Mesenchymal stem cell (in vitro differentiated cells and primary cell): Measurements from ENCODE around the gene CBFA2T2.
"Not testable (repeated sequence)": the region's sequence is repeated elsewhere in the genome, so short reads cannot be mapped to it uniquely, and the experiment has no call there.

ENCODE experiments used
- DNase-seq: peaks from one replicate; pipeline ENCODE4 v3.0.0-alpha.2; 2013
- H2AFZ ChIP-seq: one replicate; pipeline ENCODE4 v1.6.1; 2013; ENCODE audit warnings: low read depth, mild to moderate bottlenecking, control low read depth, inconsistent platforms, low read length, moderate library complexity
- H2AK5ac ChIP-seq: 2 replicates; pipeline ENCODE4 v1.6.1; 2013; ENCODE audit warnings: low read length, moderate library complexity, mild to moderate bottlenecking, inconsistent platforms; ENCODE audit not compliant: severe bottlenecking
- H2BK120ac ChIP-seq: one replicate; pipeline ENCODE4 v1.6.1; 2013; ENCODE audit warnings: low read depth, mild to moderate bottlenecking, inconsistent platforms, low read length, moderate library complexity
- H2BK12ac ChIP-seq, 2 experiments: one replicate each; pipeline ENCODE4 v1.6.1; 2013; ENCODE audit warnings: inconsistent platforms in 2 of 2, low read length in 2 of 2, mild to moderate bottlenecking in 2 of 2, moderate library complexity in 2 of 2, control low read depth in 1 of 2
- H2BK15ac ChIP-seq: one replicate; pipeline ENCODE4 v1.6.1; 2013; ENCODE audit warnings: mild to moderate bottlenecking, low read depth, inconsistent platforms; ENCODE audit not compliant: poor library complexity, severe bottlenecking
- H2BK5ac ChIP-seq: 2 replicates; pipeline ENCODE4 v1.6.1; 2013; ENCODE audit warnings: low read depth, mild to moderate bottlenecking, low read length, control low read depth, inconsistent platforms; ENCODE audit not compliant: poor library complexity, severe bottlenecking
- H3K14ac ChIP-seq, 2 experiments: one replicate each; pipeline ENCODE4 v1.6.1; 2013; ENCODE audit warnings: inconsistent platforms in 2 of 2, low read length in 2 of 2, control low read depth in 1 of 2, mild to moderate bottlenecking in 1 of 2, moderate library complexity in 1 of 2
- H3K18ac ChIP-seq, 2 experiments: one replicate each; pipeline ENCODE4 v1.6.1; 2013; ENCODE audit warnings: inconsistent platforms in 2 of 2, low read length in 2 of 2, control low read depth in 1 of 2, low read depth in 1 of 2, mild to moderate bottlenecking in 1 of 2
- H3K23ac ChIP-seq, 2 experiments: one replicate each; pipeline ENCODE4 v1.6.1; 2013; ENCODE audit warnings: inconsistent platforms in 2 of 2, low read length in 2 of 2, mild to moderate bottlenecking in 2 of 2, moderate library complexity in 2 of 2, control low read depth in 1 of 2
- H3K27ac ChIP-seq: 2 replicates; pipeline ENCODE4 v1.5.1; 2013; ENCODE audit warnings: mild to moderate bottlenecking, moderate library complexity, low read length, control low read depth, inconsistent platforms; ENCODE audit not compliant: poor library complexity, severe bottlenecking
- H3K27me3 ChIP-seq, 2 experiments: 2 replicates each; pipeline versions ENCODE4 v1.6.1 to v1.7.0; 2013; ENCODE audit warnings: low read length in 2 of 2, mild to moderate bottlenecking in 2 of 2, moderate library complexity in 2 of 2, control low read depth in 1 of 2, inconsistent platforms in 1 of 2; ENCODE audit not compliant: control insufficient read depth in 1 of 2, insufficient read depth in 1 of 2
- H3K36me3 ChIP-seq, 2 experiments: 2 replicates each; pipeline versions ENCODE4 v1.6.1 to v1.7.0; 2013; ENCODE audit warnings: low read length in 2 of 2, control low read depth in 1 of 2, inconsistent platforms in 1 of 2, low read depth in 1 of 2, mild to moderate bottlenecking in 1 of 2; ENCODE audit not compliant: insufficient read depth in 2 of 2, control insufficient read depth in 1 of 2
- H3K4ac ChIP-seq, 2 experiments: one replicate each; pipeline ENCODE4 v1.6.1; 2013; ENCODE audit warnings: inconsistent platforms in 2 of 2, low read length in 2 of 2, mild to moderate bottlenecking in 2 of 2, moderate library complexity in 2 of 2, control low read depth in 1 of 2, low read depth in 1 of 2
- H3K4me1 ChIP-seq: 2 replicates; pipeline ENCODE4 v1.6.1; 2013; ENCODE audit warnings: low read depth, low read length, control low read depth; ENCODE audit not compliant: control insufficient read depth, insufficient read depth
- H3K4me2 ChIP-seq: 2 replicates; pipeline ENCODE4 v1.6.1; 2013; ENCODE audit warnings: low read length, mild to moderate bottlenecking, inconsistent platforms; ENCODE audit not compliant: poor library complexity, severe bottlenecking
- H3K4me3 ChIP-seq, 2 experiments: 2 replicates each; pipeline versions ENCODE4 v1.5.1 to v1.7.0; 2013; ENCODE audit warnings: low read length in 2 of 2, mild to moderate bottlenecking in 2 of 2, control low read depth in 1 of 2, low read depth in 1 of 2; ENCODE audit not compliant: insufficient read depth in 1 of 2
- H3K79me1 ChIP-seq: replicated peaks from 2 replicates; pipeline ENCODE4 v1.6.1; 2013; ENCODE audit warnings: mild to moderate bottlenecking, control low read depth, low read length, inconsistent platforms; ENCODE audit not compliant: poor library complexity, severe bottlenecking
- H3K9ac ChIP-seq: 2 replicates; pipeline ENCODE4 v1.7.0; 2013; ENCODE audit warnings: mild to moderate bottlenecking, low read length, moderate library complexity
- H3K9me3 ChIP-seq: 2 replicates; pipeline ENCODE4 v1.7.0; 2013; ENCODE audit warnings: mild to moderate bottlenecking, low read length; ENCODE audit not compliant: control insufficient read depth
- H4K8ac ChIP-seq: one replicate; pipeline ENCODE4 v1.6.1; 2013; ENCODE audit warnings: inconsistent platforms, mild to moderate bottlenecking, low read length, moderate library complexity
- H4K91ac ChIP-seq: one replicate; pipeline ENCODE4 v1.6.1; 2013; ENCODE audit warnings: mild to moderate bottlenecking, low read length, inconsistent platforms
- WGBS: methylation state at CpG from one replicate; pipeline ENCODE4 v1.1.7; 2013; ENCODE audit warnings: mixed read lengths; 5-methylcytosine and 5-hydroxymethylcytosine counted together

Gene CBFA2T2

GRCh38 chr20:33568868-33569801 lies 79.2 kb downstream of the CBFA2T2 start:
- no peak overlapping the region for H2BK12ac ChIP-seq
- no peak overlapping the region for H3K18ac ChIP-seq
- H3K4me3 ChIP-seq: no peak overlapping the region
- H2BK15ac ChIP-seq: no peak overlapping the region
- no peak overlapping the region for H3K23ac ChIP-seq
- H3K27me3 ChIP-seq: no peaks in the 10 kb centered on the region
- no peak overlapping the region for H2AFZ ChIP-seq
- H3K4ac ChIP-seq: no peak overlapping the region
- no peak overlapping the region for H3K14ac ChIP-seq
- H3K27ac ChIP-seq: no peak overlapping the region
- H3K4me2 ChIP-seq: no peak overlapping the region
- H3K9me3 ChIP-seq: no peaks in the 10 kb centered on the region
- peaks cover 9% of the 10 kb centered on the region for H3K4me1 ChIP-seq
- no peak overlapping the region for H2BK5ac ChIP-seq
- no peaks in the 10 kb centered on the region for H3K36me3 ChIP-seq
- peak overlapping the region; percentile 12 for H3K9ac ChIP-seq
- H2BK120ac ChIP-seq: no peak overlapping the region
- no peak overlapping the region for H4K8ac ChIP-seq
- WGBS: 96% methylated on average over 2 of the region's 3 CpGs
- DNase-seq: no peak
- peaks cover 14% of the 10 kb centered on the region for H3K79me1 ChIP-seq
- no peak overlapping the region for H2AK5ac ChIP-seq
- no peak overlapping the region for H4K91ac ChIP-seq

- H3K27ac ChIP-seq: no peak overlapping the region
- H3K4ac ChIP-seq: no peak overlapping the region
- H4K91ac ChIP-seq: no peak overlapping the region
- no peak overlapping the region for H3K18ac ChIP-seq
- no peak overlapping the region for H2AK5ac ChIP-seq
- peaks cover 13% of the 10 kb centered on the region for H3K79me1 ChIP-seq
- H2AFZ ChIP-seq: no peak overlapping the region
- no peak overlapping the region for H2BK12ac ChIP-seq
- no peak overlapping the region for H2BK5ac ChIP-seq
- no peak overlapping the region for H3K4me2 ChIP-seq
- no peaks in the 10 kb centered on the region for H3K36me3 ChIP-seq
- no peak overlapping the region for H3K4me3 ChIP-seq
- H3K9ac ChIP-seq: no peak overlapping the region
- no peaks in the 10 kb centered on the region for H3K27me3 ChIP-seq
- no peaks in the 10 kb centered on the region for H3K9me3 ChIP-seq
- peaks cover 9% of the 10 kb centered on the region for H3K4me1 ChIP-seq
- 98% methylated on average over 4 of the region's 5 CpGs for WGBS
- H3K23ac ChIP-seq: no peak overlapping the region
- no peak overlapping the region for H4K8ac ChIP-seq
- no peak overlapping the region for H3K14ac ChIP-seq
- no peak overlapping the region for H2BK15ac ChIP-seq
- H2BK120ac ChIP-seq: no peak overlapping the region
- no peak for DNase-seq
Observed at GRCh38 chr20:33569802-33570391, 80.0 kb downstream of the CBFA2T2 start.

GRCh38 chr20:33570743-33571142 lies 80.8 kb downstream of the CBFA2T2 start:
- no peak overlapping the region for H3K4ac ChIP-seq
- no CpG with 5 or more reads among the region's 1 CpG for WGBS

GRCh38 chr20:33573268-33573667 lies 83.4 kb downstream of the CBFA2T2 start:
- H3K4ac ChIP-seq, H2BK5ac ChIP-seq, H3K18ac ChIP-seq, H3K23ac ChIP-seq, H3K4me3 ChIP-seq, H4K8ac ChIP-seq, H3K9me3 ChIP-seq, H3K9ac ChIP-seq, DNase-seq, H3K4me2 ChIP-seq, H2AK5ac ChIP-seq, H4K91ac ChIP-seq, H3K27me3 ChIP-seq, H2BK12ac ChIP-seq, H2BK120ac ChIP-seq, H2BK15ac ChIP-seq, H3K27ac ChIP-seq, H3K14ac ChIP-seq, H2AFZ ChIP-seq, H3K36me3 ChIP-seq, H3K4me1 ChIP-seq: not testable (repeated sequence)
- peaks cover 17% of the 10 kb centered on the region for H3K79me1 ChIP-seq
- WGBS: 97% methylated on average over 5 of the region's 5 CpGs

More at GRCh38 chr20:33570743-33571142, 80.8 kb downstream of the CBFA2T2 start:
- H2AK5ac ChIP-seq: no peak overlapping the region
- no peaks in the 10 kb centered on the region for H3K36me3 ChIP-seq
- peaks cover 9% of the 10 kb centered on the region for H3K4me1 ChIP-seq
- no peak overlapping the region for H4K8ac ChIP-seq
- H3K23ac ChIP-seq: no peak overlapping the region
- no peak overlapping the region for H2AFZ ChIP-seq
- no peak overlapping the region for H2BK120ac ChIP-seq
- no peak overlapping the region for H3K9ac ChIP-seq
- H3K9me3 ChIP-seq: no peaks in the 10 kb centered on the region
- H2BK15ac ChIP-seq: no peak overlapping the region
- no peak overlapping the region for H2BK5ac ChIP-seq
- peaks cover 13% of the 10 kb centered on the region for H3K79me1 ChIP-seq
- H3K27me3 ChIP-seq: no peaks in the 10 kb centered on the region
- no peak overlapping the region for H3K14ac ChIP-seq
- no peak overlapping the region for H3K18ac ChIP-seq
- no peak overlapping the region for H3K4me3 ChIP-seq
- H4K91ac ChIP-seq: no peak overlapping the region
- H3K27ac ChIP-seq: no peak overlapping the region
- H3K4me2 ChIP-seq: no peak overlapping the region
- H2BK12ac ChIP-seq: no peak overlapping the region
- no peak for DNase-seq
